Activated CD8-positive, alpha-beta T cell treated with anti-CD3 and anti-CD28 coated beads for 36 hours (primary cell): Measurements from ENCODE around the gene ODF4. TPM values are rescaled to one million over a fixed set of nuclear protein-coding genes. Genes with fewer than 3 reads are reported as not detected.

Experiments
- ATAC-seq: fragments of 200-7000 bp; cut with Tn5 transposase; one replicate; pipeline ENCODE4 v1.10.0; 2021; ENCODE audit warnings: mild to moderate bottlenecking, moderate library complexity
- CTCF ChIA-PET: fragments of 350-600 bp; sonication (Branson Sonifier 250); formaldehyde crosslinking; loops from one replicate; lab custom pipeline; 2021; ENCODE audit warnings: antibody characterized with exemption; lab: Charles Lee
- POLR2A ChIA-PET: fragments of 350-600 bp; sonication (Branson Sonifier 250); formaldehyde crosslinking; loops from one replicate; lab custom pipeline; 2021; ENCODE audit warnings: antibody characterized with exemption; lab: Charles Lee
- DNase-seq: peaks from one replicate; pipeline ENCODE4 v3.0.0-alpha.2; 2020
- H3K27ac Mint-ChIP-seq: one replicate; pipeline ENCODE4 v1.8.0; 2021; ENCODE audit warnings: mild to moderate bottlenecking, mixed read lengths
- H3K27me3 Mint-ChIP-seq: one replicate; pipeline ENCODE4 v1.8.0; 2021; ENCODE audit warnings: mixed read lengths
- H3K36me3 Mint-ChIP-seq: one replicate; pipeline ENCODE4 v1.8.0; 2021; ENCODE audit warnings: low read depth, mixed read lengths
- H3K4me1 Mint-ChIP-seq: one replicate; pipeline ENCODE4 v1.8.0; 2021; ENCODE audit warnings: low read depth, mixed read lengths
- H3K4me3 Mint-ChIP-seq: one replicate; pipeline ENCODE4 v1.8.0; 2021; ENCODE audit warnings: mild to moderate bottlenecking, moderate library complexity, mixed read lengths
- H3K9me3 Mint-ChIP-seq: one replicate; pipeline ENCODE4 v1.8.0; 2021; ENCODE audit warnings: mixed read lengths
- intact Hi-C: fragments of 100-400 bp; cut with micrococcal nuclease; formaldehyde crosslinking; loops from one replicate; pipeline ENCODE4 v1.10.0; 2022
- total RNA-seq, 2 experiments: library from RNA; stranded (reverse); gene quantifications; one replicate each; pipeline ENCODE4 v1.2.3, GENCODE V29; 2021
- TF ChIP-seq, protein P1 (sequence below): fragments of 200-600 bp; IDR thresholded peaks from one replicate; pipeline ENCODE4 v1.8.0; 2022; ENCODE audit warnings: antibody characterized with exemption, mild to moderate bottlenecking

Gene ODF4
- total RNA-seq, 2 experiments from 2014 or later = not detected

DNA sequence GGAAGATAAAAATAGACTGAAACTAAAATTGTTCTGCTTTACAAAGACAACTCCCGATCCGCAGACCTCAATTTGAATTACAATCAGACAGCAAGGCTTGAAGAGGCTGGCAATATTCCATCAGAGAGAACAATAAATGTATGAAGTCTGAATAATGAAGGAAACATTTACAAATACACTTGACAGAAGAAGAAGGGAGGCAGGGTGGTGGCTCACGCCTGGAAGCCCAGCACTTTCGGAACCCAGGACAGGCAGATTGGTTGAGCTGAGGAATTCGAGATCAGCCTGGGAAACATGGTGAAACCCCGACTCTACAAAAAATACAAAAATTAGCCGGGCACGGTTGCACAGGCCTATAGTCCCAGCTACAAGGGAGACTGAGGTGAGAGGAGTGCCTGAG, 14.6 kb downstream of the ODF4 start:
- Mint-ChIP-seq H3K4me3 (no peak overlapping the region), H3K9me3 (no peaks in the 10 kb centered on the region), H3K36me3 (no peaks in the 10 kb centered on the region), H3K27me3 (peaks cover 2% of the 10 kb centered on the region), H3K27ac (no peak overlapping the region), H3K4me1 (no peaks in the 10 kb centered on the region)
- CTCF ChIA-PET = interaction anchor here (2.0 kb wide), 1 partner anchor 53 kb away, joined by 7 read pairs; no protein-coding TSS in a partner anchor
- TF ChIP-seq, protein P1, sequence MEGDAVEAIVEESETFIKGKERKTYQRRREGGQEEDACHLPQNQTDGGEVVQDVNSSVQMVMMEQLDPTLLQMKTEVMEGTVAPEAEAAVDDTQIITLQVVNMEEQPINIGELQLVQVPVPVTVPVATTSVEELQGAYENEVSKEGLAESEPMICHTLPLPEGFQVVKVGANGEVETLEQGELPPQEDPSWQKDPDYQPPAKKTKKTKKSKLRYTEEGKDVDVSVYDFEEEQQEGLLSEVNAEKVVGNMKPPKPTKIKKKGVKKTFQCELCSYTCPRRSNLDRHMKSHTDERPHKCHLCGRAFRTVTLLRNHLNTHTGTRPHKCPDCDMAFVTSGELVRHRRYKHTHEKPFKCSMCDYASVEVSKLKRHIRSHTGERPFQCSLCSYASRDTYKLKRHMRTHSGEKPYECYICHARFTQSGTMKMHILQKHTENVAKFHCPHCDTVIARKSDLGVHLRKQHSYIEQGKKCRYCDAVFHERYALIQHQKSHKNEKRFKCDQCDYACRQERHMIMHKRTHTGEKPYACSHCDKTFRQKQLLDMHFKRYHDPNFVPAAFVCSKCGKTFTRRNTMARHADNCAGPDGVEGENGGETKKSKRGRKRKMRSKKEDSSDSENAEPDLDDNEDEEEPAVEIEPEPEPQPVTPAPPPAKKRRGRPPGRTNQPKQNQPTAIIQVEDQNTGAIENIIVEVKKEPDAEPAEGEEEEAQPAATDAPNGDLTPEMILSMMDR = no peak
- POLR2A ChIA-PET = no interaction called here
- intact Hi-C loops = no loop called here
- DNase-seq = no peak
- no peak for ATAC-seq

DNA sequence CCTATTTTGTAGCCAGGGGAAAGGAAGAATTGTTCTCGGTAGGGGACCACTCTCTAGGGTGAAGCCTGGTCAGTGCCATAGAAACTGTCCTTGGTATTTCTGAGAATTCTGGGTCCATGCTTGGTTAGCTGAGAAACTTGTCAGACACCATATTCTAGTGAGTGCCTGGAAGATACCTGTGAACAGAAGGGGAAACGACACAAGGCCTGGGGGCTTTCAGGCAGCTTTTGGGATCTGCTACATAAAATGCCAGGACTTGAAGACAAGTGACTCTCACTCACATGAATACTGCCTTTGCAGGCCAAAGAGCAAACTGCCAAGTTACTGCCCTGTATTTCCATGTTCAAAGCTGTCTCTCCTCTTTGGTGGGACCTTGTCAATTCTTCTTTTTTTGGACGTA, 18.3 kb downstream of the ODF4 start:
- TF ChIP-seq, protein P1 = no peak
- ChIA-PET CTCF (no interaction called here), POLR2A (interaction anchor here (0.6 kb wide), 1 partner anchor 9 kb away, joined by 3 read pairs; no protein-coding TSS in a partner anchor)
- Mint-ChIP-seq H3K4me1 (peaks cover 5% of the 10 kb centered on the region), H3K9me3 (no peaks in the 10 kb centered on the region), H3K27me3 (no peaks in the 10 kb centered on the region), H3K27ac (no peak overlapping the region), H3K4me3 (no peak overlapping the region), H3K36me3 (no peaks in the 10 kb centered on the region)
- intact Hi-C loops = no loop called here
- DNase-seq (no peak), ATAC-seq (no peak)

DNA sequence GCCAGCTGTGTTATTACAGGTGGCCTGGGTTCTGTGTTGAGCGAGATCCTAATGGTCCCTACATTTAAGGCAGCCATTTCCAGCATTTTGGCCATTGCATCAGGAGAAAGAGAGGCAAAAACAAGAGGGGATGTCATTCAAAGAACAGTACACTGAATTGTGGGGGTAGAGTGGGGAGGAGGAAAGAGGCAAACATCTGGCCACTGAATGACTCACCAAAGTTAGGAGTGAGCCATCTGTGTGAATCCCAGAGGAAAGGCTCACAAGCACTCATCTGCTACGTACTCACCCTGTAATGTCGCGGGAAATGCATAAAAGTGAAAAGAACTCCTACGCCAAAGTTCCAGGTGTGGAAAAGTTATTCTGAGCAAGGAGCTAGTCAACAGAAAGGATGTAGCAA, 20.1 kb downstream of the ODF4 start:
- ATAC-seq (no peak), DNase-seq (no peak)
- Mint-ChIP-seq H3K4me1 (peaks cover 5% of the 10 kb centered on the region), H3K9me3 (no peaks in the 10 kb centered on the region), H3K27me3 (no peaks in the 10 kb centered on the region), H3K4me3 (no peak overlapping the region), H3K27ac (no peak overlapping the region), H3K36me3 (no peaks in the 10 kb centered on the region)
- TF ChIP-seq, protein P1 = no peak
- ChIA-PET POLR2A (interaction anchor here (1.3 to 3.3 kb wide), 2 partner anchors 17 to 22 kb away, joined by 4 to 16 read pairs; partner anchors contain the start of gene KRABD2), CTCF (no interaction called here)
- intact Hi-C loops = no loop called here

DNA sequence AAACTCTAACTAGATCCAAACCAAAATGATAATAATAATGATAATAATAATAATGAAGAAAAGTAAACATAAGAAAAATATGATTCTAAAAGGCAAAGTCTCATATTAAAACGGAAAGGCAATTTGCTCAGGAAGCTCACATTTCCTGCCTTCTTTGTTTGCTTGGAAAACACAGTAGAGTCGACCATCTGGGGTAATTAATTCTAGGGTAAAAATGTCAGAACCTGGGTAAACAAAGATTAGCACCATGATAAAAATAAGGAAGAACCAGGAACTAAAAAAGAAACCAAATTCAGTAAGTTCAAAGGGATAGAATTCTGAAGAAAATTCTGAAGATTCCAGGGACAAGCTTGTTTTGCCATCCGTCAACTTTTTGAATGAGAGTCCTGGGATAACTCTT, 20.6 kb downstream of the ODF4 start:
- DNase-seq (no peak), ATAC-seq (no peak)
- CTCF ChIA-PET = interaction anchor here (1.1 to 1.2 kb wide), 2 partner anchors 59 to 241 kb away, joined by 3 read pairs; no protein-coding TSS in a partner anchor
- Mint-ChIP-seq H3K4me1 (peaks cover 5% of the 10 kb centered on the region), H3K27me3 (no peaks in the 10 kb centered on the region), H3K9me3 (no peaks in the 10 kb centered on the region), H3K36me3 (no peaks in the 10 kb centered on the region), H3K4me3 (no peak overlapping the region), H3K27ac (no peak overlapping the region)
- intact Hi-C loops = no loop called here
- POLR2A ChIA-PET = interaction anchor here (1.3 to 3.3 kb wide), 2 partner anchors 17 to 22 kb away, joined by 4 to 16 read pairs; partner anchors contain the start of gene KRABD2
- TF ChIP-seq, protein P1 = no peak

DNA sequence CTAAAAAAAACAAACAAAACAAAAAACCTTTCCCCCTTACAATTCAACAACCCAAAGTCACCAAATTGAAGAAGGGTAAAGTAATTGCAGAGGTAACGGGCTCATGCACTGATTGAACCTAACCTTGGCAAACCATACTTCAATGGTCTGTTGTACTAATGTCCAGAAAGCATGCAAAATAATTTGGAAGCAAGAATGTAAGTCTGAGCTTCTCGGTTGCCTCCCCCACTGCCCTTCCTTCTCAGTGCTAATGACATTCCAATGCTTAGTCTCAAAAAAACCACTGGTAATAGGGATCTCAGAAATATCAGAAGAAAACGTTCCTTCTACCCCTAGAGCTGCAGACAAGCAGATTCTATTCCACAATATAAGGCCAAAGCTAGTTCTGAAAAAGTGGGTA, 21.1 kb downstream of the ODF4 start:
- no peak for DNase-seq
- Mint-ChIP-seq H3K27ac (no peak overlapping the region), H3K4me3 (no peak overlapping the region), H3K27me3 (no peaks in the 10 kb centered on the region), H3K9me3 (no peaks in the 10 kb centered on the region), H3K36me3 (no peaks in the 10 kb centered on the region), H3K4me1 (peaks cover 5% of the 10 kb centered on the region)
- ATAC-seq = no peak
- CTCF ChIA-PET = interaction anchor here (1.1 to 1.2 kb wide), 2 partner anchors 60 to 242 kb away, joined by 3 read pairs; no protein-coding TSS in a partner anchor
- intact Hi-C loops = no loop called here
- TF ChIP-seq, protein P1 = no peak
- POLR2A ChIA-PET = interaction anchor here (0.6 to 3.3 kb wide), 3 partner anchors 16 to 650 kb away, joined by 3 to 16 read pairs (median 4); partner anchors contain the start of gene KRABD2
